ENCODE measurements around the gene DDX11.
"Not testable (repeated sequence)": the region's sequence is repeated elsewhere in the genome, so short reads cannot be mapped to it uniquely, and the experiment has no call there.

GRCh38 chr12:31127209-31127848, 53.7 kb downstream of the DDX11 start:
- TF ChIP-seq CTCF (conservative IDR thresholded peaks at IDR 0.05; ENCODE audit: low read depth, low read length); ELK1 (IDR thresholded peaks at IDR 0.05; ENCODE audit: borderline replicate concordance, low read depth, low read length); CEBPB (IDR thresholded peaks at IDR 0.05; ENCODE audit: low read depth, low read length); POLR2A (IDR thresholded peaks at IDR 0.05; ENCODE audit: low read depth, low read length); USF2 (IDR thresholded peaks at IDR 0.05; ENCODE audit: low read depth, low read length); RAD21 (IDR thresholded peaks at IDR 0.05; ENCODE audit: low read length); RCOR1 (IDR thresholded peaks at IDR 0.05; ENCODE audit: insufficient replicate concordance, low read length); MAFK (IDR thresholded peaks at IDR 0.05; ENCODE audit: low read depth, low read length); MAZ (IDR thresholded peaks at IDR 0.05; ENCODE audit: borderline replicate concordance, low read depth, low read length); FOS (IDR thresholded peaks at IDR 0.05; ENCODE audit: low read depth, low read length); CHD1 (IDR thresholded peaks at IDR 0.05; ENCODE audit: low read depth, low read length); MXI1 (IDR thresholded peaks at IDR 0.05; ENCODE audit: borderline replicate concordance, low read depth, low read length): not testable (repeated sequence)

Data from IMR-90 (cell line).